Keratinocyte (primary cell): ENCODE results near the gene ABAT.

Experiments
- EZH2 ChIP-seq: IDR thresholded peaks from one replicate; pipeline ENCODE4 v1.6.1; 2012; ENCODE audit warnings: inconsistent platforms, mild to moderate bottlenecking, low read length, moderate library complexity
- TF ChIP-seq, protein P1 (sequence below), 3 experiments: IDR thresholded peaks in 1 of 3; conservative IDR thresholded peaks in 1 of 3; optimal IDR thresholded peaks in 1 of 3; 2 replicates in 2 of 3; 3 replicates in 1 of 3; pipeline versions ENCODE3 to v1.5.1; 2011; ENCODE audit warnings: low read length in 3 of 3, mild to moderate bottlenecking in 3 of 3, moderate library complexity in 2 of 3, control low read depth in 1 of 3, inconsistent platforms in 1 of 3; ENCODE audit not compliant: insufficient read depth in 2 of 3; ENCODE audit errors: extremely low read depth in 1 of 3

DNA sequence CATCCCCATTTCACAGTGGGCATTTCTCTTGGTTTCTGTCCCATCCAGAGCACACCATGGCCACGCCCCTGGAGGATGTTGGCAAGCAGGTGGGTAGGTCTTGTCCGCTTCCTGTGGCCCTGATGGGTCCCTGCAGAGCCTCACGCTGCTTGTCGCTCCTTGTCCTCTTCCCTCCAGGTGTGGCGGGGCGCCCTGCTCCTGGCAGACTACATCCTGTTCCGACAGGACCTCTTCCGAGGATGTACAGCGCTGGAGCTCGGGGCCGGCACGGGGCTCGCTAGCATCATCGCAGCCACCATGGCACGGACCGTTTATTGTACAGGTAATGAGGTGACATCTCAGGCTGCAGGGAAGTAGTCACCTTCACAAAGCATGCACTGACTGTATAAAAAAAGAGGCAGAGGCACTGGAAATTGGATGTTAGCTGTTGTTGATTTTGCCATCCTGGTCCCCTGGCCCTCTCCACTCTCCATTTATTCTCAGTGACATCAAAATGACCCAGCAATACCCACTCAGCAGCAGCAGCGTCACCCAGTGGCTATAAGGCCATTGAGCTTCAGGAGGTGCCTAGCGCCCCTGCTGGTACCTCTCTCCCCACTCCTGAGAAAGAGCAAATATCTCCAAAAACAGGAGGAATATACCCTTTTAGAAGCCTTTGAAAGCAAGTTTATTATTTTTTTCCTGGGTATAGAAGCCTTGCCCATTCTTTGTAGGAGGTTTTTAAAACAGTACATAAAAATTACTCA lies 39.3 kb upstream of the ABAT start:
- TF ChIP-seq, protein P1, sequence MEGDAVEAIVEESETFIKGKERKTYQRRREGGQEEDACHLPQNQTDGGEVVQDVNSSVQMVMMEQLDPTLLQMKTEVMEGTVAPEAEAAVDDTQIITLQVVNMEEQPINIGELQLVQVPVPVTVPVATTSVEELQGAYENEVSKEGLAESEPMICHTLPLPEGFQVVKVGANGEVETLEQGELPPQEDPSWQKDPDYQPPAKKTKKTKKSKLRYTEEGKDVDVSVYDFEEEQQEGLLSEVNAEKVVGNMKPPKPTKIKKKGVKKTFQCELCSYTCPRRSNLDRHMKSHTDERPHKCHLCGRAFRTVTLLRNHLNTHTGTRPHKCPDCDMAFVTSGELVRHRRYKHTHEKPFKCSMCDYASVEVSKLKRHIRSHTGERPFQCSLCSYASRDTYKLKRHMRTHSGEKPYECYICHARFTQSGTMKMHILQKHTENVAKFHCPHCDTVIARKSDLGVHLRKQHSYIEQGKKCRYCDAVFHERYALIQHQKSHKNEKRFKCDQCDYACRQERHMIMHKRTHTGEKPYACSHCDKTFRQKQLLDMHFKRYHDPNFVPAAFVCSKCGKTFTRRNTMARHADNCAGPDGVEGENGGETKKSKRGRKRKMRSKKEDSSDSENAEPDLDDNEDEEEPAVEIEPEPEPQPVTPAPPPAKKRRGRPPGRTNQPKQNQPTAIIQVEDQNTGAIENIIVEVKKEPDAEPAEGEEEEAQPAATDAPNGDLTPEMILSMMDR (optimal IDR thresholded peaks at IDR 0.05 in 1 of 3, IDR thresholded peaks at IDR 0.05 in 1 of 3, conservative IDR thresholded peaks at IDR 0.05 in 1 of 3; ENCODE audit: extremely low read depth in 1 of 3, insufficient read depth in 2 of 3, low read length in 3 of 3), result peak; percentile 54 to 70 (median 58)
- TF ChIP-seq EZH2, result no peak
